ENCODE measurements around the gene PRDM1.

Gene PRDM1

GRCh38 chr6:106085984-106086813 lies at the start of gene PRDM1:
PRDM1 (plus strand) TSS chr6:106086336; CDS start chr6:106086554, 218 bp downstream.
- DNase-seq: peak; percentile 73

DNA sequence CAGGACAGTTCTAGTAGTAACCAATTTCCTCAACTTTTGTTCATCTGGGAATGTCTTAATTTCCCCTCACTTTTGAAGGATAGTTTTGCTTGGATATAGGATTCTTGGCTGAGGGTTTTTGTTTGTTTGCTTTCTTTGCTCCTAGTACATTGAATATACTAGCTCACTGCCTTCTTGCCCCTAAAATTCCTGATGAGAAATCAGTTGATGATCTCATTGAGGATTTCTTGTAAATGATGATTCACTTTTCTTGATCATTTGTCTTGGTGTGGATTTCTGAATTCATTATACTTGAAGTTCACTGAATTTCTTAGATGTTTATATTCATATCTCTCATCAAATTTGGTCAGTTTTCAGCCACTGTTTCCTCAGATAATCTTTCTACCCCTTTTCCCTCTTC lies 49.1 kb upstream of the PRDM1 start:
- no peak for DNase-seq

GRCh38 chr6:106039897-106040592 lies 46.1 kb upstream of the PRDM1 start:
- no peak for DNase-seq

DNA sequence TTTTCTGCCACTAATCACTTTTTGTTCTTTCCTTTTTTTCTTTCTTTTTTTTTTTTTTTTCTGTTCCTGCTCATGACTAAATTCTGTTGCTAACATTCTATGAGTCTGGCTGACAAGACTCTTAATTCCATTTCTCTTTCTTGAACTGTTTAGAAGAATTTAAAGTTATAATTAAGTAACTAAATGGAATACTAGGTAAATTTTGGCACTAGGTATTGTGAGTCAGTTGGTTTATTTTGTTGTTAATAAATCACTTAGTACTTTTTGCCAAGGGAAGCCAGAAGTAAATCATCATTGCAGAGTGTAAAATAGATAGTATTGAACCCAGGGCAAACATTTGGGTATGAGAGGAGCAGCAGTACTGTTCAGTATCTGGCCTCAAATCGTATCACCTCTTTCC lies 42.0 kb upstream of the PRDM1 start:
- no peak for DNase-seq

GRCh38 chr6:106045077-106045476 lies 41.1 kb upstream of the PRDM1 start:
- DNase-seq: no peak

- DNase-seq: no peak
Measured at GRCh38 chr6:106046116-106046853, 39.9 kb upstream of the PRDM1 start.

GRCh38 chr6:106046854-106047200 lies 39.3 kb upstream of the PRDM1 start:
- no peak for DNase-seq

DNA sequence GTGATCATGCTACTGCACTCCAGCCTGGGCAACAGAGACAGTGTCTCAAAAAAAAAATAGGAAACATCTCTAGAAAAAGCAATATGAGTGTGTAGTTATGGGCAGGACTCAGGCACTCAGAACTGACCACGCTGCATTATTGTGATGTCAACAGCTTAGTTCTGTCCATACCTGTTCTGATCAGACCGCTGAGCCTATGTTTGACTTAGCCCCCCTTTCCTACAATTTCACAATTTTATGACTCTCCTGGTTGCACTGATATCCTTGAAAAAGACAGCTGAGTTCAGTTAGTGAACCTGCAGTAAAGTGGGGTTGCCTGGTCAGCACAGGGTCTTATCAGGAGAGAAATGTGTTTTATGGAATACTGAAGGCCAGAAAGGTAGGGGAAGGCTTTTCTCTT lies 37.8 kb upstream of the PRDM1 start:
- DNase-seq: no peak

DNA sequence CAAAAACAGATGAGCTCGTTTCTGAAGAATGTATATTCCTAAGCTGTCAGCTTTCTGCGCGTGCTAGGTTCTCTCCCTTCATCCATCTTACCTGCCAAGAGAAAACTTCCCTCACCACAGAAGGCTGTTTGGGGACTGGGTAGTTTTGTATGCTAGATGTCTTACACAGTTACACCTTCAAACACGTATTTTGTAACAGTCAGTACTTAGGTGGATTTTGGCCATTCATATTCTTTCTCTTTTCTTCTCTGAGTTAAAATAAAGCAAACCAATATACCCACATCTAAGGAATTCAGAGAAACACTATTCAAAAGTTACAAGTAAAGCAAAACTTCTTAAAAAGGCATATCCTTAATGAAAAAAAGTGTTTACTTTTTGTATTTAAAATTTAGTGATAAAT lies 35.6 kb upstream of the PRDM1 start:
- no peak for DNase-seq

DNA sequence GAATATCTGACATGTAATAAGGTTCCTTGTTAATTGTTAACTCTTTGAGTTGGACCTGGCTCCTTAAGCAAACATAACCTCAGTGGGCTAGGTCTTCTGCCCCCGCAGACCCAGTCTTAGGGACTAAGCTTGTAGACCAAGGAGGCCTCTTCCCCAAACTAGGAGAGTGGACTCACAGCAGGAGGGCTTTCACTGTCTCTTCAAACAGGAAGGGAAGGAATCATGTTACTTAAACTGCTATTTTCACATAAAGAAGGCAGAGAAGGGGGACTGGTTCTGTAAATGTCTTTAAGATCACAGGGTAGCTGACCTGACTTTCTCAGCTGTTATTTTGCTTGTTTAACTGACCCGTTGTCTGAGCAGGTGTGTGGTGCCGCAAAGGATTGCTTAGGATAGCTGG lies 34.9 kb upstream of the PRDM1 start:
- DNase-seq: no peak

DNA sequence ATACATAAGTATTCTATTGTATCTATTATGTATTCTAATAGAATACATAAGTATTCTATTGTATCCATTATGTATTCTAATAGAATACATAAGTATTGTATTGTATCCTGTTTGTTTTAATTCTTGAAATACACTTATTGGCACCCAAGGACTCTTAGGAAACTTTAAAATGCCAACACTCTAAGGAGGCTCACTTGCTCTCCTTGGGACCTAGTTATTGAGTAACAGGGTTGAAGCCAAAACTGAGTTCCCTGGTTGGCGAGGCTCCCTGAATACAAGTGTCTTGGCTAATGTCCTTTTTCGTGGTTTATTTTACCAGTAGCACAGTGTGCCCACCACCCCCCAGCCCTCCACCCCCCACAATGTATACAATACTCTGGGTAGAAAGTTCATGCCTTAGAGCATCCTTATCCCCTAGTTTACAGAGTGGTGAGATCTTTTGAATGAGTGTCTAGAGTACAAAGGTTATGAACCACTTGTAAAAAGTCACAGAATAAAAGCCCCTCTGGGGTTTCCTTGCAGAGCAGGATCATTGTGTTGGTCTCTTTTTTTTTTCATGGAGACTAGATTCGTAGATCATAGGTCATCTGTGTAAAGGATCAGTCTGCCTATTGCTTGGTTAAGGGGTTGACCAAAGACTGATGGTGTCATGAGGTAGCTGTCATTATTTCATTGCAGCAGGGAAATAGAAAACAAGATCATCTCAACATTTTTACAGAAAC lies 32.5 kb upstream of the PRDM1 start:
- DNase-seq: no peak

DNA sequence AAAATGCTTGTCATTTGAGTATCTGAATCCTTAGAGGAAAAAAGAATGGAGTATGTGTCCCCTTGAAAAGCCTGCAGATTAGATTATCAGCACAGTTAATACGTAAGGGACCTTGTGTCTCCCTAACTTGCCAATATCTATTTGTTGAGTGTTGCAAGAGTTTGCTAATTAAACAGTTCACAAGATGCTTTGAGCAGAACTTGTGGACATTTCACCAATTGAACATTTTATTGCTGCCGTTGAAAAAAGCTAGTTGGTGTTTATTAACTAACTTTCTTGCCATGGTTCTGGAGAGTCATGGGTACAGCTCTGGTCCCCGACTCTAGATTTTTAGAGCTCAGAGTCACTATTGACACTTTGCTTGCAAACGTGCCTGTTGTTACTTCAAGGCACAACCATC lies 30.6 kb upstream of the PRDM1 start:
- DNase-seq: no peak

- no peak for DNase-seq
Measured at GRCh38 chr6:106056060-106056745, 29.9 kb upstream of the PRDM1 start.

DNA sequence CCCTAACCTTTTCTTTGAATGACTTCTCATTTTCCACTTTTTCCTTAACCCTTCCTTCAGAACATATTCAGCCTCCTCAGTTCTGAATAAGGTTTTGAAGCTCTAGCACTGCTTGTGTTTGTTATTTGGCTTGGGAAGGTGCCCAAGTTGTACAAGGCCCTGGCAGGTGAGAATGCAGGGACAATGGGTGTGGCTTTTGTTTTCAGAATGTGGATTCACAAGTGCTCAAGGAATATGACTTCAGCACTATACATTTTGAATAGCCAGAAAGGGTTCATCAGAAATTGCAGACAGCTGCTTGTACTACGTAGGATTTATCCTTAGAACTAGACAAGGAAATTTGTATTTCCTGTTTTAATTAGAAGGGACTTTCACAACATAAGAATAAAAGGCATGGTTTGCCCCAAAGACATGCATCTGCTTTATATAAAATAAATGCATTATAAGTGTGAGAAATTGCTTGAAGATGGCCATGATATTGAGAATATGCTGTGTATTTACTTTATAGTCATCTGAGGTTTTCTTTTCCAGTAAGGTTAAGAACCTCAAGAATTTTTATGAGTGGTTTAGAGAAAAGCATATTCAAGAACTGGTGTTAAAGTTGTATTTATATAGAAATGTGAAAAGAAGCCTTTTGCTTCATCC lies 29.3 kb upstream of the PRDM1 start:
- DNase-seq: no peak

DNA sequence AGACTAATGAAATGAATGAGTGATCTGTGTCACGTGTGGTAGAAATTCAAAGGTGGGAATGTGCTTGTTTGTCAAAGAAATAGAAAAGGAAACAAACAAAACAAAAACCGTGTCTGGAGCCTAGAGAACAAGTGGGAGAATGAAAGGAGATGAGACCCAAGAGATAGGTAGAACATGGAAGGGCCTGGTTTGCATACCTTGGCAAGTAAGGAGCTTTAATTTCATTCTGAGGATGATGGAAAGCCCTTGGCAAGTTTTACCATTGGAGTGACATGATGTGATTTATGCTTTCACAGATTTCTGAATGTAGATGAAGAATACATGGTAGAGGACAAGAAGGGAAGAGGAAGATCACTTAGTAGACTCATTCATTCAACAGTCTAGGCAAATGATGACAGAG lies 26.8 kb upstream of the PRDM1 start:
- no peak for DNase-seq

DNA sequence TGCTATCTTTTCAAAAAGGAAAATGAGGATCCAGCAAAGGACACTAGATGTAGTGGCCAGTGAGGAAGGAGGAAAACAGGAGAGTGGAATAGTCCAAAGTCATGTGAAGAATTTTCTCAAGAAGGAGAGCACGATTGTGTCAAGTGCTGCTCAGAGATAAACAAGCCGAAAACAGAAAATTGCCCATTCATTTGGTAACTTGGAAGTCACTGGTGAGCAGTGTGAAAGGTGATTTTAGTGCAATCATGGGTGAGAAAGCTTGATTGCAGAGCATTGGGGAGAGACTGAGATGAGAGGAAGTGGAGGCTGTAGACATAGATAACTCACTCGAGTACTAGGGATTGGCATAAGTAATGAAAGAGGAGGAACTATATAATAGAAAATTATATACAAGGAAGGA lies 26.0 kb upstream of the PRDM1 start:
- DNase-seq: no peak

- no peak for DNase-seq
Measured at GRCh38 chr6:106063448-106063850, 22.7 kb upstream of the PRDM1 start.

DNA sequence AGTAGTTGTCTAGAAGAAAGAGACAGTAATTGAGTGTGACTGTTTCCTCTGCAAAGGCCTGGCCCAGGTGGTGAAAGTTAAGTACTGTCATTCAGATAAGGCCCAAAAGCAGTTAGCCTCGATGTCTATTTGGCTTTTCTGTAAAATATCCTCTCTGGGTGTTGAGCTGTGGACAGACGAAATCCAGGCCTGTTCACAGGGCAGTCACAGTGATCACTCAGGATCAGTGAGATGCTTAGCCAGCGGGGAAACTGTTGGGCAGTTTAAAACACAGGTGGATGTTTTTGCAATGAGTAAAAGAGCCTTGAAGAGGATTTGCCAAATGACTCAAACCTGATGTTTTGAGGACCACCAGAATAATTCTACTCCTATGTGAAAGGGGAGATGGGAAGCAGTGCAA lies 22.0 kb upstream of the PRDM1 start:
- no peak for DNase-seq

DNA sequence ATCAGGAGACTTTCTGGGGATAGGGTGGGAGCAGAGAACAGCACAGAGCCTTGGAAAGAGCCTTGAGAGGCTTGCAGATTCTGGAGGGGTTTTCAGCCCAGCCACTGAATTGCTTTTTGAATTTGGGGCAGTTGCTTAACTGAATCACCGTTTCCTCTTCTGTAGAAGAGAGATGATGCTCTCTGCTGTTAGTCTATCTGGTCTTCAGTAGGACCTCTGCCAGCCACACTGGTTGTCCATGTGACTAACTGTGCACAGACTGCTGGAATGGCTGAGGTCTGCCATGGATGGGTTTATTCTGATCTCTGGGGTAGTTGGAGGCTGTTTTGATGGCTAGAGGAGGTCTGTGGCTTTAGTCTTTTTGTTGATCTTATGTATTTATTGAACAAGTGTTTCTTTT lies 21.4 kb upstream of the PRDM1 start:
- no peak for DNase-seq

- no peak for DNase-seq
Measured at GRCh38 chr6:106066989-106067388, 19.1 kb upstream of the PRDM1 start.

- no peak for DNase-seq
Measured at GRCh38 chr6:106069478-106069877, 16.7 kb upstream of the PRDM1 start.

- no peak for DNase-seq
Measured at GRCh38 chr6:106070636-106071035, 15.5 kb upstream of the PRDM1 start.

Data from stimulated activated CD4-positive, alpha-beta T cell treated with anti-CD3 and anti-CD28 coated beads, Interleukin-1b, Interleukin-23, amount 100 ng/mL, for 48 hours (primary cell).